Mucosa of descending colon (tissue), 3 donors: ENCODE measurements around the gene PMS2. TPM values are rescaled to one million over a fixed set of nuclear protein-coding genes. Genes with fewer than 3 reads are reported as not detected.

ENCODE experiments used
- ATAC-seq: fragments of 200-7000 bp; cut with Tn5 transposase; one replicate; pipeline ENCODE4 v1.9.1; 2020; ENCODE audit warnings: mild to moderate bottlenecking, moderate library complexity
- DNase-seq, 3 donors: peaks; one replicate each; pipeline ENCODE4 v3.0.0-alpha.2; 2020
- H3K36me3 ChIP-seq: fragments of 200-600 bp; one replicate; pipeline ENCODE4 v1.8.0; 2021; ENCODE audit warnings: low read depth, mild to moderate bottlenecking
- H3K4me1 ChIP-seq: fragments of 200-600 bp; one replicate; pipeline ENCODE4 v1.8.0; 2021; ENCODE audit warnings: low read depth, mild to moderate bottlenecking
- H3K4me3 ChIP-seq: fragments of 200-600 bp; one replicate; pipeline ENCODE4 v1.8.0; 2021; ENCODE audit warnings: mild to moderate bottlenecking
- H3K9me3 ChIP-seq: fragments of 200-600 bp; one replicate; pipeline ENCODE4 v1.8.0; 2021; ENCODE audit warnings: mild to moderate bottlenecking
- intact Hi-C, 2 donors: fragments of 100-400 bp; cut with DNase I in 1 of 2; cut with micrococcal nuclease in 1 of 2; formaldehyde crosslinking; loops; one replicate each; pipeline versions ENCODE4 v1.11.0 to v1.11.1; 2022; cut with DNase I, micrococcal nuclease
- total RNA-seq, 3 donors: library from RNA; stranded (reverse); fragmentation: NEBNext Ultra II Directional in 2 of 3; extraction: Animal tissue kit (Norgen Biotek cat#: 25700) in 2 of 3; gene quantifications; one replicate each; pipeline versions ENCODE4 v1.2.1 to v1.2.4, GENCODE V29; 2021 to 2023
- TF ChIP-seq, protein P1 (sequence below): fragments of 200-600 bp; IDR thresholded peaks from one replicate; pipeline ENCODE4 v1.8.0; 2022; ENCODE audit warnings: antibody characterized with exemption, mild to moderate bottlenecking
- donor health status: DM: no; HTN: no; CAD: no; lungs with moderate emphysema.
- donor health status: DM: no; HTN: no; CAD: no.
- donor health status: DM: no; HTN: yes; CAD: no.

The PMS2 gene
- total RNA-seq, 3 donors from 2014 or later, result 9.8 to 12.4 (median 12.1) TPM

DNA sequence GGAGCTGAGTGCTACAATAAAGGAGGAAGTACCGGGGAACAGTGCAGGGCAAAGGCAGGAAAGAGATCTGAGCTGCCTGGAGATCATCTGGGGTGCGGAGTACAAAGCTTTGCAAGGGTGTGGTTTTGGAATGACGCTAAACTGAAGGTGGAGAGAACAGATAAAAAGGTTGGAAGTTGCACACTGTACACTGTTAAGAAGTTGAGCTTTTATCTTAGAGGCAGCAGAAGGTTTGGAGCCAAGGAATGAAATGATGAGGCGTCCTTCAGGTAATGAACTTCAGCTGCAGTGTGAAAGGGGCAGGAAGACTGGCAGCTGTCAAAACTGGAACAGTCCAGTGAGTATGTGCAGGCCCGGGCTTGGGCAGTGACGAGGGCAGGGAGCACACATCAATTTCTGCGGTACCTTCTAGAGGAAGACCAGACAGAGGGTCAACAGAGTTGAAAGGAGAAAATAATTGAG is 15.2 kb upstream of the PMS2 start:
- Histone ChIP-seq H3K4me3 (no peak overlapping the region), H3K36me3 (peaks cover 15% of the 10 kb centered on the region), H3K4me1 (peaks cover 35% of the 10 kb centered on the region), H3K9me3 (no peaks in the 10 kb centered on the region)
- ATAC-seq (peak; percentile 67), DNase-seq (peak in 1 of 3 donors; percentile 42)
- intact Hi-C loops, result no loop called here
- TF ChIP-seq, protein P1, sequence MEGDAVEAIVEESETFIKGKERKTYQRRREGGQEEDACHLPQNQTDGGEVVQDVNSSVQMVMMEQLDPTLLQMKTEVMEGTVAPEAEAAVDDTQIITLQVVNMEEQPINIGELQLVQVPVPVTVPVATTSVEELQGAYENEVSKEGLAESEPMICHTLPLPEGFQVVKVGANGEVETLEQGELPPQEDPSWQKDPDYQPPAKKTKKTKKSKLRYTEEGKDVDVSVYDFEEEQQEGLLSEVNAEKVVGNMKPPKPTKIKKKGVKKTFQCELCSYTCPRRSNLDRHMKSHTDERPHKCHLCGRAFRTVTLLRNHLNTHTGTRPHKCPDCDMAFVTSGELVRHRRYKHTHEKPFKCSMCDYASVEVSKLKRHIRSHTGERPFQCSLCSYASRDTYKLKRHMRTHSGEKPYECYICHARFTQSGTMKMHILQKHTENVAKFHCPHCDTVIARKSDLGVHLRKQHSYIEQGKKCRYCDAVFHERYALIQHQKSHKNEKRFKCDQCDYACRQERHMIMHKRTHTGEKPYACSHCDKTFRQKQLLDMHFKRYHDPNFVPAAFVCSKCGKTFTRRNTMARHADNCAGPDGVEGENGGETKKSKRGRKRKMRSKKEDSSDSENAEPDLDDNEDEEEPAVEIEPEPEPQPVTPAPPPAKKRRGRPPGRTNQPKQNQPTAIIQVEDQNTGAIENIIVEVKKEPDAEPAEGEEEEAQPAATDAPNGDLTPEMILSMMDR, result no peak

DNA sequence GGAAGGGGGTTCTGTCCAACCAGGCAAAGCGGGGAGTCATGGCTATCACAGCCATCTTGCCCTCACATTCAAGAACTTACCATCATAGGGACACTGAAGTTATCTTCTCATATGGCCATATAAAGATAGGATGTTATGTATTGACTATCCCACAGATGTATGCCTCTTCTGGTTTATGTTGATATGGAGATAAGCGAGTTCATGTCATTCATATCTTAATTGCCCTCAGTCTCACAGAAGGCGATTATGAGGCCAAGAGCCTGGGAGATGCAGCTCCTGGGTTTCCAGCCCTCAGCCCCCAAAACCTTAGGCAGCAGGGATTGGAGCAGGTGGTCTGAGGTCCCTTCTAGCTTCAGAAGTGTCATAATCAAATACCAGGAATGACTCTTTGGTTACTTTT is 13.9 kb upstream of the PMS2 start:
- no peaks in the 10 kb centered on the region for H3K9me3 ChIP-seq
- intact Hi-C loops, result no loop called here
- no peak overlapping the region for H3K4me3 ChIP-seq
- H3K36me3 ChIP-seq, result peaks cover 15% of the 10 kb centered on the region
- no peak for DNase-seq
- TF ChIP-seq, protein P1, result no peak
- no peak for ATAC-seq
- H3K4me1 ChIP-seq, result peaks cover 30% of the 10 kb centered on the region

DNA sequence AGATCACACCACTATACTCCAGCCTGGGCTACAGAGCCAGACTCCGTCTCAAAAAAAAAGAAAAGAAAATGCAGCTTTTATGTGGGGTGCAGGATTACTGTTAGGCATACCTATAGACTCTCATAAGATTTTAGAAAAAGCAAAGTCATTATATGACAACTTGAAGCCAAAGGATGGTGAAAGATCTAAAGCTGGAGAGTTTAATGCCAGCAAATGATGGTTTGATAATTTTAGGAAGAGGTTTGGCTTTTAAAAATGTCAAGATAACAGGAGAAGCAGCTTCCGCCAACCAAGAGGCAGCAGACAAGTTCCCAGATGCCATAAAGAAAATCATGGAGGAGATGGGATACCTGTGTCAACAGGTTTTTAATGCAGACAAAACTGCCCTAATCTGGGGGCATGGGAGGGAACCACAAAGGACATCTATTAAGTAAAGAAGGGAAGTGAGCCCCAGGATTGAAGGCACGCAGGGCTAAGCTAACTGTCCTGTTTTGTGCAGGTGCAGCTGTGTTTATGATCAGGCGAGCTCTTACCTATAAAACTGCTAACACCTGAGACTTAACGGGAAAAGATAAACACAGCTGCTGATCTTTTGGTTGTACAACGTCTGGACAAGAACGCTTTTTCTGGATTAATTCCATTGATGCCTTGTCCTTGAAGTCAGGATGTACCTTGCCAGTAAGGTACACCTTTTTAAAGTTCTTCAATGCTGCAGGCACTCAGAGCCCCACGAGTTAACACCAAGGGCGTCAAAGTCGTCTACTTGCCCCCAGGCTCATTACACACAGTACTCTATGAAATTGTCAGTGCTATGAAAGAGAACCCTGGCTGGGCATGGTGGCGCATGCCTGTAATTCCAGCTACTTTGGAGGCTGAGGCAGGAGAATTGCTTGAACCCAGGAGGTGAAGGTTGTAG is 11.8 kb upstream of the PMS2 start:
- no peak overlapping the region for H3K4me3 ChIP-seq
- H3K9me3 ChIP-seq, result no peaks in the 10 kb centered on the region
- peaks cover 15% of the 10 kb centered on the region for H3K36me3 ChIP-seq
- intact Hi-C loops, result no loop called here
- TF ChIP-seq, protein P1, result no peak
- ATAC-seq (peak; percentile 59), DNase-seq (no peak)
- peaks cover 13% of the 10 kb centered on the region for H3K4me1 ChIP-seq

DNA sequence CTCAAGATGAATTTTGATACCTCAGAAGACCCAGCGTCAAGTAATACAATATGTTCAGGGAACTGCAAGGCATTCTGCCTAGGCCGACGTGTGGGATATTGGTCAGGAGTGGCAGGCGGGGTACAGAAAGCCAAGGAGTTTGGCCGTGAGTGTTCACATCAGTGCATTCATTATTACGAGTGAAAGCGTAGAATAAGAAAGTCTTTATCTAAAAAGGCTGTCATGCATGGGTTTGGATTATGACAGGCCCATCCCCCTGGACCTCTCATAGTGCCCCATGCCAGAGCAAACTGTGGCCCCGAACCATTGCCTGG is 7.8 kb upstream of the PMS2 start:
- Histone ChIP-seq H3K4me3 (no peak overlapping the region), H3K9me3 (no peaks in the 10 kb centered on the region), H3K4me1 (peaks cover 10% of the 10 kb centered on the region), H3K36me3 (peaks cover 6% of the 10 kb centered on the region)
- ATAC-seq, result no peak
- TF ChIP-seq, protein P1, result no peak
- intact Hi-C loops, result no loop called here
- DNase-seq, result no peak

DNA sequence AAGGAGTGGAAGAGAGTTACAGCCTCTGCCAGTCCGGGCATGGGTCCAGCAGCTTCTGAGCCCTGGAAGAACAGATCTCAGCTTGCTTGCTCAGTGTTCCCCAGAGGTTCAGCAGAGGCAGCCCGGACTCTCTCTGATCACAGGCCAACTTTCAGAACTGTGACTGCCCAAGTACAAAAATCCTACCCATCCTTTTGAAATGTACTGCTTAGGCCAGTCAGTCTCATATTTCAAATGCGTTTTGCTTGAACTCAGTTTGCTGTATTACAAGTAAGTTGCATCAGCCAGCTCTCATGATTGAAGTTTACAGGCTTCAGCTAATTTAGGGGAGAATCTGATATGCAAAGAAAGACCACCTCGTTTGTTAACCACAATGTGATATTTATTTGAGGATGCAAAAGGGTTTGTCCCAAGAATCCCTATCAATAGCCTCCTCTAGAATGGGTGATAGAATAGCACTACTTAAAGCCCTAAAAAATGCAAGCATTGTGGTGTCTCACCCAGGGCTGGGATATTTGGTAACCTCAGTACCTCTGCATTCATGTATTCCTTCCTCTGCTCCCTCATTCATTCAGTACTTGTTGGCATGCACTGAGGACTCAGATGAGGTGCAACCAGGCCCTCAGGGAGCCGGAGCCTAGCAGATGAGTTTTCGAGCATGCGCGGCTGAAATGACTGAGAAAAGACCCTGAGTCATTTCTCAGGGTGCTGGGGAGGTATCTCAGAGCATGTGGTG is 7.2 kb upstream of the PMS2 start:
- ATAC-seq, result no peak
- H3K36me3 ChIP-seq, result peaks cover 6% of the 10 kb centered on the region
- intact Hi-C loops, result no loop called here

More for the DNA sequence above, 7.2 kb upstream of the PMS2 start:
- DNase-seq, result no peak
- peaks cover 12% of the 10 kb centered on the region for H3K4me1 ChIP-seq
- no peaks in the 10 kb centered on the region for H3K9me3 ChIP-seq
- TF ChIP-seq, protein P1, result no peak
- H3K4me3 ChIP-seq, result no peak overlapping the region
